Thyroid gland (tissue), 4 donors: Measurements from ENCODE around the gene IFI44L.
A peak's percentile ranks its signal among the peaks of the same experiment; 100 is the strongest.

Source experiments
- POLR2A ChIP-seq, 2 donors: fragments of 450-650 bp; IDR thresholded peaks; one replicate each; pipeline ENCODE4 v1.6.1; 2017; ENCODE audit warnings: antibody characterized with exemption in 2 of 2, mild to moderate bottlenecking in 2 of 2, moderate library complexity in 1 of 2
- TF ChIP-seq, protein P1 (sequence below), 6 experiments: fragments of 200-600 bp in 3 of 6; fragments of 450-650 bp in 3 of 6; sonication (generic) in 3 of 6; IDR thresholded peaks; one replicate each; pipeline ENCODE4 v1.5.1; 2016 to 2019; ENCODE audit warnings: antibody characterized with exemption in 6 of 6, mild to moderate bottlenecking in 2 of 6, inconsistent platforms in 1 of 6, moderate library complexity in 1 of 6

DNA sequence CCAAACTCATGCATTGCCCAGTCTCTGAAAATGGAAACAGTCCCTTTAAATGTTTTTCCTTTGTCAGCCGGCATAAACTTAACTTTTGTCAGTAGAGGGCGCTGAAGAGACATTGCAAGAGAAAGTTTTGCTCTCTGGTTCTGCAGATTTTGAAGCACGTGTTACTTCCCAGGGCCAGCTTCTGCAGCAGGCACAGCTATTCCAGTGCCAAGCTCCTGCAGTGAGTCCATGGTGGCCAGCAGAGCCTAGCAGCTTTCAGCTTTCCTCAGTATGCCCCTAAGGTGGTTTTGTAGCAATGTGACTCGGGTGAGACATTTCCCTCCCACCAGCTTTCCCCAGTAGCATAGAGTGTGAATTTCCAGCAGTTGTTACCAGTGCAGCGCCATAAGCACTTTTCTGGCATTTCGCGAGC lies 2.6 kb upstream of the IFI44L start:
- TF ChIP-seq, protein P1, sequence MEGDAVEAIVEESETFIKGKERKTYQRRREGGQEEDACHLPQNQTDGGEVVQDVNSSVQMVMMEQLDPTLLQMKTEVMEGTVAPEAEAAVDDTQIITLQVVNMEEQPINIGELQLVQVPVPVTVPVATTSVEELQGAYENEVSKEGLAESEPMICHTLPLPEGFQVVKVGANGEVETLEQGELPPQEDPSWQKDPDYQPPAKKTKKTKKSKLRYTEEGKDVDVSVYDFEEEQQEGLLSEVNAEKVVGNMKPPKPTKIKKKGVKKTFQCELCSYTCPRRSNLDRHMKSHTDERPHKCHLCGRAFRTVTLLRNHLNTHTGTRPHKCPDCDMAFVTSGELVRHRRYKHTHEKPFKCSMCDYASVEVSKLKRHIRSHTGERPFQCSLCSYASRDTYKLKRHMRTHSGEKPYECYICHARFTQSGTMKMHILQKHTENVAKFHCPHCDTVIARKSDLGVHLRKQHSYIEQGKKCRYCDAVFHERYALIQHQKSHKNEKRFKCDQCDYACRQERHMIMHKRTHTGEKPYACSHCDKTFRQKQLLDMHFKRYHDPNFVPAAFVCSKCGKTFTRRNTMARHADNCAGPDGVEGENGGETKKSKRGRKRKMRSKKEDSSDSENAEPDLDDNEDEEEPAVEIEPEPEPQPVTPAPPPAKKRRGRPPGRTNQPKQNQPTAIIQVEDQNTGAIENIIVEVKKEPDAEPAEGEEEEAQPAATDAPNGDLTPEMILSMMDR (IDR thresholded peaks at IDR 0.05) = peak; percentile 52 to 94 (median 88)
- no peak for TF ChIP-seq POLR2A (IDR thresholded peaks at IDR 0.05)
